Sciatic nerve (tissue), 2 donors: Measurements from ENCODE around the gene GRIK2. TPM values are rescaled to one million over a fixed set of nuclear protein-coding genes. Genes with fewer than 3 reads are reported as not detected.

ENCODE experiments used
- ATAC-seq: fragments of 200-7000 bp; cut with Tn5 transposase; one replicate; pipeline ENCODE4 v1.9.1; 2020; ENCODE audit warnings: mild to moderate bottlenecking, moderate library complexity
- DNase-seq: peaks from one replicate; pipeline ENCODE4 v3.0.0-alpha.2; 2020; ENCODE audit warnings: low spot score
- intact Hi-C: fragments of 100-400 bp; cut with DNase I; formaldehyde crosslinking; loops from one replicate; pipeline ENCODE4 v1.14.2; 2022
- total RNA-seq: library from RNA; stranded (reverse); fragmentation: NEBNext Ultra II Directional; extraction: Animal tissue kit (Norgen Biotek cat#: 25700); gene quantifications from one replicate; pipeline ENCODE4 v1.2.1, GENCODE V29; 2021
- donor health status: DM: no; HTN: no; CAD: no.
- donor health status: DM: no; HTN: no; CAD: no.

Gene GRIK2
- total RNA-seq, 1 donor from 2014 or later, result 12.8 TPM

DNA sequence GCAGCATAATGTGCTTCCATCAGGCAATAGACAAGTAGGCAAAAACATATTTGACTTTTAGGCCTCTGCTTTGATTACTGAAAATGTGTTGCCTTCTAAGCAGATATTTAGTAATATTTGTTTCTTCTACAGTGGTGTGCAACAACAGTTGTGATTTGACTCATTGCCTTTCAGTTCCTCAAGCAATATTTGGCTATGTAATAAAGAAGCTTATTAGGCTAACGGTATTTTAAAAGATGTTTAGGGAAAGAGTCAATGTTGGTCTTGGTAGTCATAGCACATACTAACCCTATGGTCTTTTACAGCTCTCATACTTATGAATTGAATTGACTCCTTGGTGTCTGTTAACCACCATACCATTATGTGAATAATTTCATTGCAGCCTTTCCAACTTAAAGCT lies 124.1 kb downstream of the GRIK2 start:
- ATAC-seq, result no peak
- no peak for DNase-seq
- intact Hi-C loops, result no loop called here

DNA sequence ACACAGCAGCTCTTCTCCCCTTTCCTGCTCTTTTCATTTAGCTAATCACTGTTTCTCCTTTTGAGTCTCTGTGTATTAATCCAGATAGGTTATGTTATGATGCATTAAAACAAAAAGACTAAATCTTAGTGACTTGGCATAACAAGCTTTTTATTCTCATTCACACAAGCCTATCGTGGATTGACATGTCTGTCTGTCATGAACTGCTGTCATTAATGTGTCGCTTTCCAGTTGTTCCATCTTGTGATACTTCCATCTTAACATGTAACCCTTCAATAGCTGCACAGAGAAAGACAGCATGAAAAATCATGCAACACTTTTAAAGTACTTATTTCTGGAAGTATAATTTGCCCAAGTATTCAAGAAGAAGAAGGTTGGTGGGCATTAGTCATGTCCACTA lies 128.7 kb downstream of the GRIK2 start:
- DNase-seq (no peak), ATAC-seq (no peak)
- intact Hi-C loops, result loop anchor here (5.0 kb wide), 1 partner anchor 1755 kb away; no protein-coding TSS in a partner anchor

DNA sequence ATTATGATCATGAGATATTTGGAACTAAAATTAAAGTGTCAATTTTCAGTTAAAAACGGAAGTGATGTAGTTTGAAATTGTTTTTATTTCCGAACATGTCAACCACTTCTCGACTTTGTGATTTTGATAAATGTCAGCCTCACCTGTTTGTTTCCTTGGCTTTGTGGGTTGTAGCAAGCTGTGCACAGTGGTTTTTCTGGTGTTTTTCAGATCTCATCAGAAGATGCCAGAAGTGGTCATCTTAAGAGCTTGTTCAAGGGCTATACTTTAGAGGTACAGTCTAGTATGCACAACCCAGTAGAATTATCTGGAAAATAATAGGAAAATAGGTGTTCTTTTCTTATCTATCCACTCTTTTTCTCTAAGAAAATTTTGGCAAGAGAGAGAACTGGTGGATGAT lies 134.0 kb downstream of the GRIK2 start:
- intact Hi-C loops, result no loop called here

DNA sequence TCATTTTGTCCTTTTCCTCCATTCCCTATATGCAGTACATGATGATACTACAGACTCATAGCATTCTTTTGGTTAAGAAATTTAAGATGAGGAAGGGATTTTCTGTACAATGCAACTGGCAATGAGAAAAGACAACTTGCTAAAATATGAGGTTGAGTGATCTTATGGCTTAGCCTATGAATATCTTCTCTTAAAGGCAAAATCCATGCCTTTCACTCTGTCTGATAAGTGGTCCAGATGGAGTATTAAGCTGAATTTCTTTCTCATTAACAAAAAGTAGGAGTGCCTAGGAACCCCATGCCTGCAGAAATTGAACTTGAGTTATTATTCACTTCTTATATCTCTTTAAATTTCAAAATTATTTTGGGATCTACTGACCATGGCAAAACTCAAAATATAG lies 135.3 kb downstream of the GRIK2 start:
- no peak for ATAC-seq
- no peak for DNase-seq
- intact Hi-C loops, result no loop called here

More for the DNA sequence above, 134.0 kb downstream of the GRIK2 start:
- ATAC-seq (no peak), DNase-seq (no peak)

DNA sequence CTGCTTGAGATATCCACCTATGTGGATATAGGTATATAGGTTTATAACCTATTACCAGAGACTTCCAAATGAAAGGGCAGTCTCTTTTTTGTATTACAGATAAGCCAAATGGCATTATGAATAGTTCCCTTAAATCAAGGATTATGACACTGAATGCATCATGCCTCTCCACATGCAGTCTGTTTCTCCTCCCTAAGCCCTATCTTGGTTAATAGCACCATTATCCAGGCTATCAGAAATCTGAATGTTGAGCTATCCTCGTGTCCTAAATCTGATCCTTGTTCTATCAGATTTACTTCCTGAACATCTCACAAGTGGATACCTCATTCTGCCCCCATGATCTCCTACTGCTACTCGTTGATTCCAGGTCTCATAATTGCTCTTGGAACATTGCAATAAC lies 138.0 kb downstream of the GRIK2 start:
- intact Hi-C loops, result no loop called here
- no peak for DNase-seq

DNA sequence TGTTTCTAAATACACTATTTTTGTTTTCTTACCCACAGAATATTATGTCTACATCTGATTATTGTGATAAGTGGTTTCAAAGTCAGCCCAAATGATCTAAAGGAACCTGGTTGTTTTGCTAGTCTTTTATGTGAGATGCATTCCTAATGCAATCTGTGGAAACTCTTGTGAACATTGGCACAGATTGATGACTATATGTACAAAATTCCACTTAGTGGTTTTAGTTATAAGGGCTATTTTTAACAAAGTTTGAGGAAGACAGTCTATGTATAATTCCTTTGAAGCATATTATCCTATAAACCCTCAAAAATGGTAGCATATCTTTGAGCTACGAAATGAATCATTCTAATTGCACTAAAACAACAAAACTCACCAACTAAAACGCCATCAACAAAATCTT lies 140.9 kb downstream of the GRIK2 start:
- ATAC-seq, result no peak
- intact Hi-C loops, result no loop called here

More for the DNA sequence above, 138.0 kb downstream of the GRIK2 start:
- ATAC-seq, result no peak

DNA sequence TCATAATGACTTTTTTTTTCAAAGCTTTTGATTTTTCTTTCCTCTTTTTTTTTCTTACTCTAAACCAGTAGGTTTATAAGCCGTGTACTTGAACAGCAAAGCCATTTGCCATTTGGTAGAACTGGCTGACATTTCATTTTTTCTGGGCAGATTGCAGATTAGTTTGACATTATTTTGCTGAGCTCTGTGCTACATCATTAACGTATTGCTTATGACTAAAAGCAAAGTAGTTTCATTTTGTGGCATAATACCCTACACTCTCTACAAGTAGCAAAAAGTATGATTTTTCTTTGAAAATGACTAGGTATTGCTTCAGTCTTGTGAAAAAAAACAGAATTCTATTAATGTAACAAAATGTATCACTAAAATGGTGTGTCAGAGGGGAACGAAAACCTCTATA lies 141.3 kb downstream of the GRIK2 start:
- ATAC-seq (no peak), DNase-seq (no peak)
- intact Hi-C loops, result no loop called here

More for the DNA sequence above, 140.9 kb downstream of the GRIK2 start:
- DNase-seq, result no peak

DNA sequence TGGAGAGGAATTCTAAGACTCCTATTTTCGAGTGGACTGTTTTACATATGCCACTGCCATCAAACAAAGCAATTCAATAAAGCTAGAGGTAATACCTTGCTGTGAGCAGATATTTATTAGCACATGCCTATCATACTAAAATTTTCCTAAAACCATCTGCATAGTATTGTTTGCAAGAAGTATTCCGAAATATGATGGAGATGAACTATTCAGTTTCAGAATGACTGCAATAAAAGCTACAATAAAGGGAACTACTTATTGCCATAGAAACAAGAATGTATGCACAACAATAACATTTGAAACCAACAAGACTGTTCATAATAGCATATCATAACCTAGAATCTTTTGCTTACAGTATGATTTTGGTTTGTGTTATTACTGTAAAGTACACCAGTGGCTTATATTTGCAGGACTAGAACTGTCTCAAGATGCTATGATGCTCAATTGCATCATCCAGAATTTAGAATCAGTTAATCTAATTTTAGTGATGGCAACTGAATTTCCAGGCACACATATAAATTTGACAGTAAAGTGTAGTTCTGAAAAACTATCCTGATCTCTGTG lies 144.3 kb downstream of the GRIK2 start:
- ATAC-seq, result no peak
- intact Hi-C loops, result no loop called here

DNA sequence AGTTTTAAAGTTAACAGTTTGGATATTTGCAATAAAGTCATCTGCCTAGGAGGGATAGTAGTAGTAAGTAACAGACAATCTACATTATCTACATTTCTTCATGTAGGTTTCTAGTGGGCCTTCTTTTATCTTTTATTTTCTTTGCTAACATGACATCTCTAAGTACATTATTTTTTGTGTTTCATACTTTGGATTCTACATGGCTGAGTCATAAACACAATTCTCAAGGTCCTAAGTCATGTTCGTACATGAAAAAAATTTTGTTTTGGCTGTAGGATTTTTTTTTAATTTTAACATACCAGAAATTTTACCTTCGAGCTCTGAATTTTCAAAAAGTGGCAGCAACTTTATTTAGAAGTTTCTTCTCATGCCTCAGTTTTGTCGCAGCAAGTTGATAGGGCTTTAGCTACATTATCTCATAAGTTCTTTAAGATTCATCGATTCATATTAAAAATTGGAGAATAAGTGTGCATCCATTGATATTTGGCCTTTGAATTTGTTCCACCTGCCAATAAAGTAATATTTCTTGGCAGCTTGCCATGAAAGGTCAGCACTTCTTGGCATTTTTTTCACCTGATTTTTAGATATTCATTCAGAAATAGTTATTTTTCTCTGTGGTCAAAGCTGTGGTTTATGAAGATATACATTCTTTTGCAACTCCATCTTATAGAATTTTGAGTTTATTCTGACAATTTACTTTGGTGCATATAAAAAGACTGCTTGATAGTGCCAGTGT lies 146.2 kb downstream of the GRIK2 start:
- DNase-seq (no peak), ATAC-seq (no peak)
- intact Hi-C loops, result no loop called here

More for the DNA sequence above, 144.3 kb downstream of the GRIK2 start:
- DNase-seq, result no peak

DNA sequence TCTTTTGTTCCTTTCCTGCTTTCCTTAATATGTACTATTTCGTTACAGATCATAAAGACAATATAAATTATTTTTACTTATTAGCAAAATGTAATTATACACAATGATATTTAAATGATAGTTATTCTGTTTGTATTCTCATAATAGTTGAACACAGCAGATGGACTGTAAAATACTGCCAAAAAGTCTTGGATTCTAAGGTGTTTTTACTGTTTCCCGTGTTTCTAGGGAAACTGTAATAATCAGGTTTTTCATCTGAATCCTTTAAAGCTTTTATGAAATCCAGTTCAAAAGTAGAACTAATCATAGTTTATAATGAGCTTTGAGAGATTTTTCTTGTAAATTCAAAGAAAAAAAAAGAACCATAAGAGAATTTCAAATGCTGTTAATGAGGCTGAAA lies 148.4 kb downstream of the GRIK2 start:
- no peak for ATAC-seq
- DNase-seq, result no peak
- intact Hi-C loops, result no loop called here

DNA sequence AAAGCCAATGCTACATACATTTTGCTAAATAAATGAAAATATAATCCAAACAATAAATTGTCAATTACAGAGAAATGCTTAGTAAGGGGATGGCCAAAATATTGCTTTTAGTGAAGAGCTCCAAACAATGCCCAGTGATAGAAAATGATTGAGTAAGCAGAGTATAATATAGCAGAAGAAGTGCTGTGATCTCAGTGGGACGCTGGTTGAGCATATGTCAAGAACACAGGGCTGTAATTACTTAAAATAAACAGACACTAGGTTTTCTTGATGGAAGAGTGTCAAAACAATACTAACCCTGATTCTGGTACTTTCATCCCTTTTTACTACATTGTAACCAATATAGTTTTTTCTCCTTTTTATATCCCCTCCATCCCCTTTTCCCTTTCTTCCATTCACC lies 150.3 kb downstream of the GRIK2 start:
- ATAC-seq (no peak), DNase-seq (no peak)
- intact Hi-C loops, result no loop called here

DNA sequence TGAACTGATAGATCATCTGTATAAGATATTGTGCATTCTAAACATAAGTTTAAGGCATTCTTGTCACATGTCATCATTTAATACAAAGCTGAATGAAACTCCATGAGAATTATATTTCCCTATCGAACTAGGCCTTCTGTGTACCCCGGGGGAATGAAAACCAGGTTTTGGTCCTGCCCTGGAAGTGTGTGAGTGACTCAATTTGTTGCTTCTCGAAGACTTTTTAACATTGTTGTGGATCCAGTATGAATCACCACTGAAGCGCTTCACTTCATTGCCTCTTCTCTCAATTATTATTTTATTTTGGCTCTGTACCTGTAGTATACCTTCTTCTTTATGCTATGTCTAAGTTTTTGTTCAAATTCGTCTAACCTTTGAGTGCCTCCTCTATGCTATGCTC lies 150.8 kb downstream of the GRIK2 start:
- intact Hi-C loops, result no loop called here
- ATAC-seq (no peak), DNase-seq (no peak)

DNA sequence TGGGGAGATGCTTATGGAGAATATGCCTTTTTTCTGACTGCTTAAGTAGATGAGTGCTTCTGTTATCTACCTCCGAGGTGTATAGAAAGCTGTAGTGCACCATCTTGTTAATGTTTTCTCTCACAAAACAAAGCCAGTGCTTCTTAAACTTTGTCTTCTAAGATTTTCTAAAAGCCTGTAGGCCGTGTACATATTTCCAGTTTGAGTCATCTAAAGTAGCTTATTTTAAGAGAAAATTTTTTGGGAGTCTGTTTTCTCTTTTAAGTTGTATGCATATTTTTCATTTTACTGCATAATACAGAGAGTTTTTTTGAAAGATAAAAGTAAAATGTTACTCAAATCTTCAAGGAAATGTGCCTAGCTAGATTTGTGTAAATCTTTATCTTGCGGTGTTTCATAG lies 151.7 kb downstream of the GRIK2 start:
- DNase-seq (no peak), ATAC-seq (no peak)
- intact Hi-C loops, result no loop called here

DNA sequence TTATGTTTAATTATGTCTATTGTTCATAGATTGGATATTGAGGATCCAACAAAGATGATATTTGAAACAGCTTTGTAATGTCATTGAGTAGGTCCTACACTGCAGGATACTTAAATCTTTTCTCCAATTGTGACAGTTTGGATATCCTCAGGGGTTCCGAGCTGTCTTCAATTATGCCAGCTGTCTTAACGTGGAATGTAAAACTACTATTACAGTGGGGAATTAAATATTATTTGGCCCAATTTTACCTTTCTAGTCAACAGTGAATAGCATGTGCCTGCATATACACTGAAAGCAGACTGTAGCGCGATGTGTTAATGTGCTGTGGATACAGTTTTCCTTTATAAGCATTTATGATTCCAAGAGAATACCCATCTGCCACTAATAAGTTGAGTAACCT lies 156.9 kb downstream of the GRIK2 start:
- DNase-seq (no peak), ATAC-seq (no peak)
- intact Hi-C loops, result no loop called here

DNA sequence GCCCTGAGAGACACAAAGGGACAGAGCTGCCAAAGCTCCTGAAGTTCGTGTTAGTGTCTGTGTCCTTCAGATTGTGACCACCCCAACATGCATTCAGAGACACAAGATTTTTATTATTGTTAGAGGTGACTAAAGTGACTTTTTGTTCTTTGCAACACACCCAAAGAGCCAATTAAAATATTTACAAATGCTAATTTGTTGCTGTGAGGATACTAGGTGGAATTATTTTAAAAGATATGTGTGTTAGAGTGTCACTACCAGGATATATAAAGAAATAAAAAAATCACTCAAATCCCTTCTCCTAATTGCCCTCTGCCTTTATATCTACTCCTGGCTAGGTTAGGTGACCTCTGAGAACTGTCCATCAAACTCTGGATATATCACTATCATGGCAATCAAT lies 160.7 kb downstream of the GRIK2 start:
- intact Hi-C loops, result no loop called here
- no peak for ATAC-seq
- no peak for DNase-seq

DNA sequence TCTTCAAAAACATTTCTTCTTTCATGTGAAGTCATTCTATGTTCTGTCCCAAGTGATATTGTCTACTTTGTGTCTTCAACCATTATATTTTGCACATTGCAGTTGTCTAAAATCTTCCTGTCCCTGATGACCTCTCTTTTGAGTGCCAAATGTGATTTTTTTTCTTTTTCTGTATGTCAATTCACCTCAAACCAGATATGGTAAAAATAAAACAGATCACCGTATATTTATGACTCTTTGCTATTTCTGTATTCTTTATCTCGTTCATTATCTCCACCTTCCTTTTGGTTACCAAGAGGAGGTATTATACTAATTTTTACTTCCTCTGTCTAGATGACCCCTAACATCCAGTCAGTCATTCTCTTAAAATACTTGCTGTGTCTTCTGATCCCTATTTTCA lies 165.2 kb downstream of the GRIK2 start:
- intact Hi-C loops, result no loop called here
- DNase-seq, result no peak
- no peak for ATAC-seq

DNA sequence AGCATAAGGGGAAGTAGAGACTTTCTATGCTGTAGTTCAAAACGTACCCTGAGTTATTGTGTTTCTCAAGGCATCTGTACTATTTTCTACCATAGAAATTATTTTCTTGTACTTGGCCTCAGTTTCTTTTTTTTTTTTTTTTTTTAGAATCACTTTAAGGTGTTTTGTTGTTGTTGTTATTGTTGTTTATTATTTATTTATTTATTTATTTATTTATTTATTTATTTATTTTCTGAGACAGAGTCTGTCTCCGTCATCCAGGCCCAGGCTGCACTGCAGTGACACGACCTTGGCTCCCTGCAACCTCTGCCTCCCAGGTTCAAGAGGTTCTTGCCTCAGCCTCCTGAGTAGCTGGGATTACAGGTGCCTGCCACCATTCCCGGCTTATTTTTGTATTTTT lies 179.1 kb downstream of the GRIK2 start:
- ATAC-seq, result no peak

DNA sequence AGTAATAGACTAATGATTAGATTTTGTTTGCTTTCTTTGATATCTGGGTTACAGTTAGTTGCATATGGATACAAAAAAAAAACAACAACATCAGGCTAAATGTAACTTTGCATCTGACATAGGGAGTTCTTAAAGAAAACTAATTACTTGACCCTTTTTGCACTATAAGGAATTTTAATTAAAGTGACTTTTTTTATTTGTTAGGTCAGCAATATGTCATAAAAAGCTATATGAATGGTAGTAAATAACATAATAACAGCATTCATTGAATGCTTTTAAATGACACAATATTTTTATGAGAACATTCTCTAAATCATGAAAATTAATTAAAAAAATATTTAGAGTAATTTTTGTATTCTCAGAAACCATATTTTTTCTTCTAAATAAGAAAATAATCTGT lies 183.6 kb downstream of the GRIK2 start:
- intact Hi-C loops, result no loop called here
- ATAC-seq (no peak), DNase-seq (no peak)

More for the DNA sequence above, 179.1 kb downstream of the GRIK2 start:
- no peak for DNase-seq
- intact Hi-C loops, result no loop called here

DNA sequence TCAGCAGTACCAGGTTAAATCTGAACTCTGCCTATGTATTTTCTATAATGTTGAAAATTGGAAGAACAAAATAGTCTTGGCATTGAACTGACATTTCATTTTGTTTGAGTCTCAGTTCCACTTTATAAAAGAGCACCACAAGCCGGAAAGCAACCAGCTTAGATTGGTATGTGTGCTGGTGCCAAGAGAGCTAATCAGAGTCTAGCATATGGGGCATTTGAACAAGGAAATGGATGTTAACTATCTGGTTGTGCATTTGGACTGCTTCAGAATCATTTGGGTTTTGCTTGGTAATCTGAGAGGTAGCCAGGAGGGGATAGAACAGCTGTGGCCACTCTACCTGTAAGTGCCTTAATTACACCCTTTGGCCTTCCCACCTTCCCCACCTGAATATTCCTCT lies 184.8 kb downstream of the GRIK2 start:
- no peak for ATAC-seq
- no peak for DNase-seq
- intact Hi-C loops, result no loop called here

DNA sequence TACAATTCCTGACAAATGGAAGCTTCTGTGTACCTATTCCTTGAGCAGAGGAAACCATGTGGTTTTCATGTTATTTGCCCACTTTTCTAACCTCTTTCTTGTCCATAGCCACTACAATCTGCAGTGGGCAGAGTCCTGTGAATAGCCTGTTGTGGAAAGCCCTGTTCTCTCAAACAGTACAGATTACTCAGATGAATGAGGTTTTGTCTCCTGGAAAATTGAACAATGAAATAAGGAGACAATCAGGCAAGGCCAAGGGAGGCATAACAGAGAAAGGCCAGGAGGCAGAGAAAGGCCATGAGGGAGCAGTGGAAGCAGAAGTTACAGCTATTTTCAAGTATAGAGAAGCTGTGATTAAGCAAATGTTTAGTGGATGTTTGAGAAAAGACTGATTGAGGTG lies 189.3 kb downstream of the GRIK2 start:
- ATAC-seq, result no peak
- no peak for DNase-seq
- intact Hi-C loops, result no loop called here

DNA sequence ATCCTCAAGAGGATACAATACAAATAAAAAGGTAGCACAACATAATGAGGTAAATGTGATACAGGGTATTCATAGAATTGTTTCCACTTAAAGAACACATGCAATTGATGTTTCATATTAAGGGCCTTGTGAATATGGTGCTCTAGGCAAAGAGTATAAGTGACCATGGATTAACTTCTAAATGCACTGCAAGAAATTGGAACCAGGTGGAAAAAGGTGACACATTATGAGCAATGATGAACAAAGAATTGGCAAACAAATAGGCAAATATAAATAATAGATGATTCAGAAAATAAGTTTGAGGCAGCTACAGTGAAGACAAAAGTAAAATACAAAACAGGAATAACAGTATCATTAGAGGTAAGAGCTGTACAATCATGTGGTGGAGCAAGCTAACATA lies 192.0 kb downstream of the GRIK2 start:
- intact Hi-C loops, result no loop called here
- ATAC-seq (no peak), DNase-seq (no peak)
